SH-SY5Y (cell line): ENCODE data around the gene ADGRL3.

ENCODE experiments used
- GATA2 ChIP-seq: IDR thresholded peaks from 2 replicates; pipeline ENCODE4 v1.6.1; 2011; ENCODE audit warnings: mild to moderate bottlenecking, low read depth, low read length
- GATA3 ChIP-seq: IDR thresholded peaks from 2 replicates; pipeline ENCODE4 v1.6.1; 2011; ENCODE audit warnings: low read depth, mild to moderate bottlenecking, low read length, moderate library complexity

DNA sequence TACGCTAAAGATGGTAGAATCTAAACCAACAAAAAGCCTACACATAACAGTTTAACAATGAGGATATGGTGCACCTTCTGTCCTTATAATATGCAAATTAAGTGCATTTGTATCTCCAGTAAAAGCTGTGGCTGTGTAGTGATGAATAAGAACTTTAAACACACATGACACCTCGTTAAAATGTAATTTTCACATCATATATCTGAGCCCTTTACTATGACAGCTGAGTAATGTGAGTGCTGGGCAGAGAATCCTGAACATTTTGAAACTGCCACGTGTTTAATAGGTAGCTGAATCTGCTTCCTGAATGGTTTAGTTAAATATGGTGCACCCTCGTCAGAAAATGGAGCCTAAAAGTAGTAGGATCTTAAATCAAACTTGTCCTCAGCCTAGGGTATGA is 540.8 kb downstream of the ADGRL3 start:
- TF ChIP-seq GATA3 (no peak), GATA2 (no peak)
